Panc1 (cell line): ENCODE results near the gene OR9Q1.

Experiments used
- CTCF ChIP-seq: fragments of 450-650 bp; IDR thresholded peaks from 2 replicates; pipeline ENCODE4 v1.5.1; 2017; ENCODE audit warnings: mild to moderate bottlenecking
- POLR2AphosphoS5 ChIP-seq: IDR thresholded peaks from 2 replicates; pipeline ENCODE4 v1.6.1; 2012; ENCODE audit warnings: mild to moderate bottlenecking, low read depth, low read length, moderate library complexity
- REST ChIP-seq, 2 experiments: IDR thresholded peaks; 2 replicates each; pipeline ENCODE4 v1.6.1; 2011 to 2012; ENCODE audit warnings: low read depth in 2 of 2, control low read depth in 1 of 2, low read length in 1 of 2, mild to moderate bottlenecking in 1 of 2, moderate library complexity in 1 of 2; ENCODE audit not compliant: insufficient read depth in 1 of 2
- SIN3A ChIP-seq: IDR thresholded peaks from 2 replicates; pipeline ENCODE4 v1.6.1; 2012; ENCODE audit warnings: low read depth, mild to moderate bottlenecking, low read length, moderate library complexity, borderline replicate concordance; ENCODE audit not compliant: insufficient read depth
- TCF7L2 ChIP-seq: IDR thresholded peaks from 2 replicates; pipeline ENCODE4 v1.6.1; 2011; ENCODE audit warnings: mild to moderate bottlenecking, low read depth, low read length, inconsistent platforms

- no peak for TF ChIP-seq CTCF
- no peak for TF ChIP-seq POLR2AphosphoS5
- TF ChIP-seq REST (IDR thresholded peaks at IDR 0.05; ENCODE audit: insufficient read depth in 1 of 2, low read depth in 2 of 2, low read length in 1 of 2), result no peak
- TF ChIP-seq SIN3A, result no peak
- TF ChIP-seq TCF7L2, result no peak
These were observed 965 bp downstream of the OR9Q1 start for GRCh38 chr11:58024601-58025091.
